NCI-H146 treated with DMSO at 0.1 percent for 48 hours (cell line): ENCODE data around the gene GRIP2.

Experiments
- DNase-seq: peaks from one replicate; lab custom pipeline; 2025; ENCODE audit not compliant: unreplicated experiment; lab: John Stamatoyannopoulos, UW

The GRIP2 gene

GRCh38 chr3:14508505-14508819 is 31.7 kb downstream of the GRIP2 start:
- no peak for DNase-seq

DNA sequence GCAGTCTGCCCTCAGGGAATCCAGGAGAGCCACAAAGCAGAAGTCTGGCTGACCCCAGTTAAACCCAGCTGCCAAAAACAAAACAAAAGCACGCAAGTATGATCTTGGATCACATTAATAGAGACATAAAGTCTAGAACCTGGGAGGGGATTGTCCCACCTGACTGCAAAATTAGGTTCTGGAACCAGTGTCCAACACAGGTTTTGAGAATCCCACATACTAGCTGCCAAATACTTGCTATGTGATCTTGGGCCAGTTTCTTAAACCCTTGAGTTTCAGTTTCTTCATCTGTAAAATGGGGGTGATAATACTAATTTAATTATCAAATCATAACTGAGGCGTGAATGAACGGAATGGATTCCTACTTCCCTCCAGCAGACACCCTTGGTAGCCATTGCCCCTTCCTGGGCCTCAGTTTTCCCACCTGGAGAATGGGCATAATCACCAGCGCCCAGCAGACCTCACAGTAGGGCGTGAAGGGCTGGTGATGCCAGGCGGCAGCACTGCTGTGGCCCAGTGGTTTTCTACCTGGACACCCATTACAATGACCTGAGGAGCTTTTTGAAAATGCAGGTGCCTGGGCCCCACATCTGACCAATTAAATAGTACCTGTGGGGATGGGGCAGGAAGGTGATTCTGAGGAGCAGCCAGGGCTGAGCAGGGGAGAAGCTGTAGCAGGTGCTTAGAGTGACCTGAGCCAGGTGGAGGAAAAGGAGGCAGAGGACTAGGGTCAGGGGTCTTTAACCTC is 32.2 kb downstream of the GRIP2 start:
- no peak for DNase-seq

- DNase-seq: no peak
These were observed 32.8 kb downstream of the GRIP2 start for GRCh38 chr3:14507305-14507741.

GRCh38 chr3:14506626-14507304 is 33.4 kb downstream of the GRIP2 start:
- DNase-seq: no peak

GRCh38 chr3:14505803-14506500 is 34.2 kb downstream of the GRIP2 start:
- no peak for DNase-seq

DNA sequence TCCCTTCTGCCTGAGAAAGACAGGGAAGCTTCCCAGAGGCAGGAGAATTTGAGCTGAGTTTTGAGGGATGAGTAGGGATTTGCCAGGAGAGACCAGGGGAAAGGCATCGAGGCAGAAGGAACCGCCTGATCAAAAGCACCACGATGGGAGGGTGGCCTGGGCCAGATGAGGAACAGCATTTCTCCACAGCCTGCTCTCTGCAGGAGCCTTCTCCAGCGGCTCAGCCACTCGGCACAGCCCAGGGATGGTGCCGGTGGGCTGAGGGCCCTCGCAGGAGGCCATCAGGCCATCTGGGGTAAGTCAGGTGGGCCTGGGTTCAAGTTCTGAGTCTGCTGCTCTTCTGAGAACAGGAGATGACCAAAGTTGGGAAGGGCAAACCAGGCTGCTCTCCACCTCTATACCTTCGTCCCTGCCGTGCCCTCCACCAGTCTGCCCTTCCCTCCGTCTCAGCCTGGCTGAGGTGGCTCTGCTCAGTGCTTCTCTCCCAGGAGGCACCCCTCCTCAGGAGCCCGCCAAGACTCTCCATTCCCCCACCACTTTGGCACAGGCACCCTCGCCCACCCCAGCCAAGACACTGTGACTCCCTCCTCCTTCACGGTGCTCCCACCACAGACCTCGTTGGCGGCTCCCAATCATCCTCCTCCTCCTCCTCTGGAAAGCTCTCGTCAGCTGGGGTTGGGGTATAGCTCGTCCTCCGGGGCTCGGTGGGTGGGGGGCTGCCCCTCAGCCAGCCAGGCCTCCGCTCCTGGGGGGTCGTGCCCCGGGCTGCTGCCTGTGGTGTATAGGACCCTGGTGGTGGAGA is 34.9 kb downstream of the GRIP2 start:
- no peak for DNase-seq

DNA sequence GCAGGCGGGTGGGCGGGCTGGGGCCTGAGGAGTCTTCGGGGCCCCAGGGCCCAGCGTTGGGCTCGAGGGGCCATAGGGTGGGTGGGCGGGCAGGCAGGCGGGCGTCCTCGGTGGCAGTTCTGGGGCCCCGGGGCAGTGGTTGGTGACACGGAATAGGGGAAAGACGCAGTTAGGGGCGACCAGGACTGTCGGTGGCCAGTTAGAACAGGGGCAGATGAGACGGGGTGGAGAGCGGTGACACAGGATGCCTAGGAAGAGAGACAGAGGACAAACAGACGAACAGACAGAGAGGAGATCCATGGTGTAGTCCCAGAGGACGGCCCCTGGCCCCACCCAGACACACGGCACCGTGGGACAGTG is 36.5 kb downstream of the GRIP2 start:
- DNase-seq: no peak

DNA sequence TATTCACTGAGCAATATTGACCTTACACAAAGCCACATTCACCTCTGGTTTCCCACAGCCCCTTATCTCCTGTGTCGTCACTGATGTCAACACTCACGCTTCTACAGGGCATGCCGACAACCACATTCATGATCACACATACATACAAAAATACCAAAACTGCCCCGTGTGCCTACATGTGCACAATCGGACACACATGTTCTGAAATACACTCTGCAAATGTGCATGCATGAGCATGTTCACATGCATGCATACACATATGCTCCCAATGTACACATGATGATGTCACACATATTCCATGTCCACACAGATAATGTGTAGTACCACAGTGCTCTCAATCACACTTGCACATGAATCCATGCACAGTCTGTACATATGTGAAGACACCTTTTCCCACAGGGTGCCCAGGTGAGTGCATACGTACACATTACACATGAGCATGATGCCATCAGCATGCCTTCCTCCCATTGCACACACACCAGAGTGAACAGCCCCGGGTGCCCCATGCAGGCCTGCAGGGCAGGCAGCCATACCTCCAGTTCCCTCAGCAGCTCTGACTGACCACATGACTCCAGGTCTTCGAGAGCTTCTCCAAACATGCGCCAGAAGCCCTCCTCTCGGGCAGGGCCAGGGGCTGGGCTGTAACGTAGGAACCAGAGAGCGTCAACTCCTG is 37.0 kb downstream of the GRIP2 start:
- DNase-seq: no peak

GRCh38 chr3:14502472-14502871 is 37.7 kb downstream of the GRIP2 start:
- DNase-seq: no peak

DNA sequence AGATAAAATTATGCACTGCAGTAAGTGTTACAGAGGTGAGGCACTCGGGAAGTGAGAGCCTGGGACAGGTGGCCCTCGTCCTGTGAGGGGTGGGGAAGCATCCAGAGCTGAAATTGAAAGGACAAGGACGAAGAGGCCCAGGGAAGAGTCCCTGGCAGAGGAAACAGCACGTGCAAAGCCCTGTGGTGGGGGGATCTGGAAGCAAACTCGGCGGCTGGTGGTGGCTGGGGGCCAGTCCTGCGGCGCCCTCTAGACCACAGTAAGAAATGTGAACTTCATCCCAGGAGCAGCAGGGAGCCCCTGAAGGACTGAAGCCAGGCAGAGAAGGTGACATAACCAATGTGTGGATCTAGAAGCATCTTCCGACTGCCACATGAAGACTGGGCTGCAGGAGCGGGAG is 42.8 kb downstream of the GRIP2 start:
- no peak for DNase-seq

DNA sequence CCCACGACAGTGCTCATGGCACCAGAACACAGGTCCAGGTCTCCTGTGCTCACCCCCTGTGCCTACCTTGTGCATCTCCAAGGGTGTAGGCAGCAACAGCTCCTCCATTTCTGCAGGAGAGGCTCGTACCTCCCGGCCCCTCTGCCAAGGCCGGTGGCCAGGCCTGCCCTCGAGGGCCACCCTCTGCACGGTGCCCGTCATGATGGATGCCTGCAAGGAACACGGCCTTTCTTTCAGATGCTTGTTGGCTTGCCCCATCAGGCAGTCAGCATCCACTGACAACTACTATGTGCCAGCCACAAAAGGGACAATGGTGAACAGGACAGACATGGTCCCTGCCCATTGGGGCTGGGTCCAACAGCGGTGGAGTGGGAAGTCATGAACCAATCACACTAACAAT is 43.8 kb downstream of the GRIP2 start:
- DNase-seq: no peak

DNA sequence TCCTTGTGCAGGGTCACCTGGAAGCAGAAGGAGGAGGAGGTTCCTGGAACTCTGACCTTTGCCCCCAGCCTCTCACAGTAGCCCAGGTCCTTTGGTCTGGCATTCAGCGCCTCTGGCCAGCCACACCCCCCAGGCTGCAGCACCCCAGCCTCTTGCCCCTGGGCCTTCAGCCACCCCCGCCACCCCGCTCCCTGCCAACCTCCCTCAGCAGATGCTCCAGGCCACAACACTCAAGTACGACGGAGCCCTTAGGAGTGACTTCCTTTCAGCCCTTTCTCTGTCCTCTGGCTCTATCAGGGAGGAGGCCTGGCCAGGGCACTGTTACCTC is 45.2 kb downstream of the GRIP2 start:
- no peak for DNase-seq

DNA sequence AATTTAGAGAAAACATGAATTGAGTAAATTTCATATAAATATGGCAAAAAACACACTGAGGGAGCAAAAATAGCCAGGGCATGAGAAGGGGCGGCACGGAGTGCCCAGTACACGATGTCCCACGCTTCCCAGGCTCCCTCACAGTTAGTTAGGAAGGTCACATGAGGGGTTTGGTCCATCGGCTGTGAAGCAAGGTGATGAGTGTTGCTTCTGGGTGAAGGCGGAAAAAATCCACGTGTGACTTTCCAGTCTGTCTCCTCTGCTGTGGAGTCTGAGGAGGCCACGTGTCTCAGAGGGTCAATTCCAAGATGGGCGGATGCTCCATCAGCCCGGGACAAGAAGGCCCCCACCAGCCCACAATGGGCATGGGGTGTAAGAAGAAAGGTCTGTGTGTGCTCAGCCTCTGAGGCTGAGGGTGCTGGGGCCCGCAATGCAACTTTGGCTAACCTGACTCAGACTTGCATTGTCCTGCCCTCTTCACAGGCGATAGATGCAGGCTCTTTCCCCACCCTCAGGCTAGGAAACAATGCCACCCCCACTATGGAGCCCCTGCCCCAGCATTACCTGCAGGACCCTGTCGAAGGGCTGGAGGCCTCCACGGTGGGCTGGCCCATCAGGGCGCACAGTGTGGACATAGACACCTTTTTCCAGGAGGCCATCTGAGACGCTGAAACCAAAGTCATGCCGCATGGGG is 45.7 kb downstream of the GRIP2 start:
- no peak for DNase-seq

- DNase-seq: no peak
These were observed 46.9 kb downstream of the GRIP2 start for GRCh38 chr3:14492948-14493881.

GRCh38 chr3:14491396-14492190 is 48.5 kb downstream of the GRIP2 start:
- DNase-seq: no peak

GRCh38 chr3:14490831-14491230 is 49.3 kb downstream of the GRIP2 start:
- DNase-seq: no peak

DNA sequence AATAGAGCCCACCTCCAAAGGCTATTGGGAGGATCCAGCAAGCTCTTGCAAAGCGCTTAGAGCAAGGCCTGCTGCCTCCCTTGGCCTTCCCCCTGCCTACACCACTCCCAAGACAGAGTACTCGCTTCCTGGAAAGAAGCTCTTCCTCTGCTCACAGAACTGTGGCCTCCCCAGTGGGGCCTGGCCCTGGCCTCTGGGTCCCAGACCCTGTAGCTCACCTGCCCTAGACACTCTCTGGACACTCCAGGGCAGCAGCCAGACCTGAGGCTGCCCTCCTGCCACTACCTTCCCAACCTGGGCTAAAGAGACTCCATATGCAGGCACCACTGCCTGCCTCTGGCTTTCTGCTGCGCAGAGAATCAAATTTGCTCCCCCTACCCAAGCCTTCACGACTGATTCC is 49.9 kb downstream of the GRIP2 start:
- DNase-seq: no peak

GRCh38 chr3:14489641-14490040 is 50.5 kb downstream of the GRIP2 start:
- DNase-seq: no peak
